ENCODE data around the gene TRIM69.
"Not testable (repeated sequence)": the region's sequence is repeated elsewhere in the genome, so short reads cannot be mapped to it uniquely, and the experiment has no call there.

The TRIM69 gene

DNA sequence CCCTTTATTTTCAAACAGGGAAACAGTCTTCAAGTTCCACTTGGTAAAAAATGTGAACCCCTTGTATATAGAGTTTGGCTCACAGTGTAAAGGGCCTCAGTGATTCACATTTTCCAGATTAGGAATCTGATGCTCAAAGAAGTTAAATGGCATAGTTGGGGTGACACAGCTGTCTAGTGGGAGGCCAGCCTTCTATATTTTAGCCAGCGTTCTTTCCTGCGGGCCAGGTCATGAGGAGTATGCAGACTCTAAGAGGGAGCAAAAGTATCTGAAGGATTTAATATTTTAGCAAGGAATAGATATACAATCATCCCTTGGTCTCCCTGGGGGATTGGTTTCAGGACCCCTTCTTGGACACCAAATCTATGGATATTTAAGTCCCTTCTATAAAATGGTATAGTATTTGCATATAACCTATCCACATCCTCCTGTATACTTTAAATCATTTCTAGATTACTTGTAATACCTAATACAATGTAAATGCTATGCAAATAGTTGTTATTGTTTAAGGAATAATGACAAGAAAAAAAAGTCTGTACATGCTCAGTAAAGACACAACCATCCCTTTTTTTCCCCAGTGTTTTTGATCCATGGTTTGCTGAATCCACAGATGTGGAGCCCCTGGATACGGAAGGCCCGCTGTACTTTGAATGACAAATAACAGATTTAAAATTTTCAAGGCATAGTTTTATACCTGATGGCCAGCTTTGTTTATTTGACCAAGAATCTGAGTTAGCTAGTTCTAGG, 18.0 kb upstream of the TRIM69 start:
- peaks cover 4% of the 10 kb centered on the region; the same call in 1 of the 2 replicates for H3F3A ChIP-seq (ENCODE audit: insufficient read depth, low read length)
- H3K9me2 ChIP-seq (ENCODE audit: low read depth, low read length) = no peaks in the 10 kb centered on the region
- peaks cover 14% of the 10 kb centered on the region for H3K79me2 ChIP-seq (ENCODE audit: insufficient read depth, low read length)
- H3K9me3 ChIP-seq (ENCODE audit: low read length) = no peaks in the 10 kb centered on the region
- 0 out of 2 replicates have a peak, but pooled peaks cover 3% of the 10 kb centered on the region for H4K20me1 ChIP-seq (ENCODE audit: insufficient read depth, low read length)
- no peak for TF ChIP-seq EZH2 (IDR thresholded peaks at IDR 0.05; ENCODE audit: borderline replicate concordance, low read length)
- TF ChIP-seq, protein P1, sequence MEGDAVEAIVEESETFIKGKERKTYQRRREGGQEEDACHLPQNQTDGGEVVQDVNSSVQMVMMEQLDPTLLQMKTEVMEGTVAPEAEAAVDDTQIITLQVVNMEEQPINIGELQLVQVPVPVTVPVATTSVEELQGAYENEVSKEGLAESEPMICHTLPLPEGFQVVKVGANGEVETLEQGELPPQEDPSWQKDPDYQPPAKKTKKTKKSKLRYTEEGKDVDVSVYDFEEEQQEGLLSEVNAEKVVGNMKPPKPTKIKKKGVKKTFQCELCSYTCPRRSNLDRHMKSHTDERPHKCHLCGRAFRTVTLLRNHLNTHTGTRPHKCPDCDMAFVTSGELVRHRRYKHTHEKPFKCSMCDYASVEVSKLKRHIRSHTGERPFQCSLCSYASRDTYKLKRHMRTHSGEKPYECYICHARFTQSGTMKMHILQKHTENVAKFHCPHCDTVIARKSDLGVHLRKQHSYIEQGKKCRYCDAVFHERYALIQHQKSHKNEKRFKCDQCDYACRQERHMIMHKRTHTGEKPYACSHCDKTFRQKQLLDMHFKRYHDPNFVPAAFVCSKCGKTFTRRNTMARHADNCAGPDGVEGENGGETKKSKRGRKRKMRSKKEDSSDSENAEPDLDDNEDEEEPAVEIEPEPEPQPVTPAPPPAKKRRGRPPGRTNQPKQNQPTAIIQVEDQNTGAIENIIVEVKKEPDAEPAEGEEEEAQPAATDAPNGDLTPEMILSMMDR (IDR thresholded peaks at IDR 0.05; ENCODE audit: low read length) = no peak
- peaks cover 51% of the 10 kb centered on the region for H3K4me1 ChIP-seq (ENCODE audit: insufficient read depth, low read length, severe bottlenecking)
- H2AFZ ChIP-seq (ENCODE audit: low read length) = no peak overlapping the region
- H3K36me3 ChIP-seq (ENCODE audit: insufficient read depth, low read length) = peaks cover 53% of the 10 kb centered on the region
- peak overlapping the region; percentile 86 for H3K27ac ChIP-seq (ENCODE audit: low read depth, low read length, poor library complexity, severe bottlenecking)
- no peak overlapping the region for H3K4me3 ChIP-seq (ENCODE audit: low read depth, low read length, poor library complexity, severe bottlenecking)
- no peak overlapping the region for H3K4me2 ChIP-seq (ENCODE audit: low read length)
- no peaks in the 10 kb centered on the region for H3K27me3 ChIP-seq (ENCODE audit: insufficient read depth, low read length)
- no peak overlapping the region for H3K9ac ChIP-seq (ENCODE audit: low read length)

DNA sequence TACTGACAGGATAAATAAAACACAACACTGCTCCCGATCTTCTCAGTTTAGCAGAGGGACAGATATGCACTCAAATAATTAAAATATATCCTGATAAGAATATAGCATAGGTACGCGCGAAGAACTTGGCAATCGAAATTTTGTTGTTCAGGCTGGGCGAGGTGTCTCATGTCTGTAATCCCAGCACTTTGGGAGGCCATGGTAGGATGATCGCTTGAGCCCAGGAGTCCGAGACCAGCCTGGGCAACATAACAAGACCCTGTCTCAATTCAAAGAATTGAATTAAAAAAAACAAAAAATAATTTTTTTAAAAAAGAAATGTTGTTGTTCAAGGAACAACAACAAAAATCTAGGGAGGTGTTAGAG, 17.4 kb upstream of the TRIM69 start:
- Histone ChIP-seq H2AFZ (ENCODE audit: low read length) (no peak overlapping the region), H4K20me1 (ENCODE audit: insufficient read depth, low read length) (no peaks in the 10 kb centered on the region), H3K79me2 (ENCODE audit: insufficient read depth, low read length) (peaks cover 8% of the 10 kb centered on the region), H3K9ac (ENCODE audit: low read length) (no peak overlapping the region), H3K4me2 (ENCODE audit: low read length) (no peak overlapping the region), H3K27ac (ENCODE audit: low read depth, low read length, poor library complexity, severe bottlenecking) (peak overlapping the region; percentile 86), H3K27me3 (ENCODE audit: insufficient read depth, low read length) (no peaks in the 10 kb centered on the region), H3K4me3 (ENCODE audit: low read depth, low read length, poor library complexity, severe bottlenecking) (no peak overlapping the region), H3K9me2 (ENCODE audit: low read depth, low read length) (no peaks in the 10 kb centered on the region), H3K9me3 (ENCODE audit: low read length) (no peaks in the 10 kb centered on the region), H3K4me1 (ENCODE audit: insufficient read depth, low read length, severe bottlenecking) (peaks cover 51% of the 10 kb centered on the region), H3K36me3 (ENCODE audit: insufficient read depth, low read length) (peaks cover 49% of the 10 kb centered on the region), H3F3A (ENCODE audit: insufficient read depth, low read length) (peaks cover 4% of the 10 kb centered on the region; the same call in 1 of the 2 replicates)
- TF ChIP-seq EZH2 (IDR thresholded peaks at IDR 0.05; ENCODE audit: borderline replicate concordance, low read length) = no peak
- TF ChIP-seq, protein P1 (IDR thresholded peaks at IDR 0.05; ENCODE audit: low read length) = no peak

DNA sequence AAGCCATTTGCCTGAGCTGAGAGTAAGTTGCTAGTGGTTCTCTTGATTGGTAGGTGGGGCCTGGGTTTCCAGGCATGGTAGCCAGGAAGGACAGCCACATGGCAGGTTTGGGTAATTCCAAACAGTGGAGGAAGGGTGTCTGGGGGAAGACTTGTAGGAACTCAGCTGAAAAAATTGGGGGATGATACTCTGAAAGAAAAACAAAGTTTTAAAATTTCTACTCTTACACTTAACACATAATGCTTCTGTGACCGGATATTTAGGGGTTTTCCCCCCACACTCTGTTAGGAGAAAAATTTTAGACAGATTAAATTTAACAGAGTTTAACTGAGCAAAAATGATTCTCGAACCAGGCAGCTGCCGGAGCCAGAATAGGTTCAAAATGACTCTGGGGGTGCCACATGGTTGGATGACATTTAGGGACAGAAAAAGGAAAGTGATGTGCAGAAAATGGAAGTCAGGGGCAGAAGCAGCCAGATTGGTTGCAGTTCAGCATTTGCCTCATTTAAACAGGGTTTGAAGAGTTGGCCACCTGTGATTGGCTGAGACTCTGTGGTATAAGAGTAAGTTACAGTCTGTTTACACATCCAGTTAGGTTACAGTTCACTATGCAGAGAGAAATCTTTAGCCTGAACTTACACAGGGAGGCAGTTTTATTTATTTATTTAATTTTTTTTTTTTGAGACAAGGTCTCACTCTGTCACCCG, 16.9 kb upstream of the TRIM69 start:
- H2AFZ ChIP-seq (ENCODE audit: low read length) = no peak overlapping the region
- H3K9me3 ChIP-seq (ENCODE audit: low read length) = no peaks in the 10 kb centered on the region
- TF ChIP-seq, protein P1 (IDR thresholded peaks at IDR 0.05; ENCODE audit: low read length) = no peak
- TF ChIP-seq EZH2 (IDR thresholded peaks at IDR 0.05; ENCODE audit: borderline replicate concordance, low read length) = no peak
- peak overlapping the region; percentile 86 for H3K27ac ChIP-seq (ENCODE audit: low read depth, low read length, poor library complexity, severe bottlenecking)
- peaks cover 4% of the 10 kb centered on the region; the same call in 1 of the 2 replicates for H3F3A ChIP-seq (ENCODE audit: insufficient read depth, low read length)
- H3K9me2 ChIP-seq (ENCODE audit: low read depth, low read length) = no peaks in the 10 kb centered on the region
- peaks cover 44% of the 10 kb centered on the region for H3K36me3 ChIP-seq (ENCODE audit: insufficient read depth, low read length)
- no peaks in the 10 kb centered on the region for H3K27me3 ChIP-seq (ENCODE audit: insufficient read depth, low read length)
- no peak overlapping the region for H3K4me3 ChIP-seq (ENCODE audit: low read depth, low read length, poor library complexity, severe bottlenecking)
- H3K9ac ChIP-seq (ENCODE audit: low read length) = peak overlapping the region; percentile 13; the same call in 1 of the 2 replicates
- no peaks in the 10 kb centered on the region for H4K20me1 ChIP-seq (ENCODE audit: insufficient read depth, low read length)
- 0 out of 2 replicates have a peak overlapping the region, but pooled peaks have one; percentile 13 for H3K4me2 ChIP-seq (ENCODE audit: low read length)
- H3K4me1 ChIP-seq (ENCODE audit: insufficient read depth, low read length, severe bottlenecking) = peaks cover 51% of the 10 kb centered on the region
- H3K79me2 ChIP-seq (ENCODE audit: insufficient read depth, low read length) = peaks cover 4% of the 10 kb centered on the region; the same call in 1 of the 2 replicates

DNA sequence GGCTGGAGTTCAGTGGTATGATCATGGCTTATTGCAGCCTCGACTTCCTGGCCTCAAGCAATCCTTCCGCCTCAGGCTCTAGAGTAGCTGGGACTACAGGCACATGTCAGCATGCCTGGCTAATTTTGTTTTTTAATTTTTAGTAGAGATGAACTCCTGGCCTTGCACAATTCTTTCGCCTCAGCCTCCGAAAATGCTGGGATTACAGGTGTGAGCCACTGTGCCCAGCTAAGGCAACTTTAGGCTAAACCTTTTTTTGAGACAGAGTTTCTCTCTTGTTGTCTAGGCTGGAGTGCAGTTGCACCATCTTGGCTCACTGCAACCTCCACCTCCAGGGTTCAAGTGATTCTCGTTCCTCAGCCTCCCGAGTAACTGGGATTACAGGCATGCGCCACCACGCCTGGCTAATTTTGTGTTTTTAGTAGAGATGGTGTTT, 16.3 kb upstream of the TRIM69 start:
- H3K4me2 ChIP-seq (ENCODE audit: low read length); H3F3A ChIP-seq (ENCODE audit: insufficient read depth, low read length); H3K27me3 ChIP-seq (ENCODE audit: insufficient read depth, low read length); H3K9me2 ChIP-seq (ENCODE audit: low read depth, low read length); H2AFZ ChIP-seq (ENCODE audit: low read length); H3K79me2 ChIP-seq (ENCODE audit: insufficient read depth, low read length); H3K9ac ChIP-seq (ENCODE audit: low read length); H3K4me3 ChIP-seq (ENCODE audit: low read depth, low read length, poor library complexity, severe bottlenecking); H3K9me3 ChIP-seq (ENCODE audit: low read length); H4K20me1 ChIP-seq (ENCODE audit: insufficient read depth, low read length): not testable (repeated sequence)
- H3K27ac ChIP-seq (ENCODE audit: low read depth, low read length, poor library complexity, severe bottlenecking) = peak overlapping the region; percentile 86
- H3K36me3 ChIP-seq (ENCODE audit: insufficient read depth, low read length) = peaks cover 39% of the 10 kb centered on the region
- peaks cover 57% of the 10 kb centered on the region for H3K4me1 ChIP-seq (ENCODE audit: insufficient read depth, low read length, severe bottlenecking)

All from OCI-LY1 (cell line).